Neural cell (in vitro differentiated cells): ENCODE results near the gene DOK6. TPM values are rescaled to one million over a fixed set of nuclear protein-coding genes. Genes with fewer than 3 reads are reported as not detected.

Experiments used
- H2AFZ ChIP-seq: fragments of 200-600, 300-800 bp; sonication (generic), shearing (Covaris generic); 2 replicates; pipeline ENCODE4 v1.6.0; 2014; ENCODE audit warnings: low read depth, mild to moderate bottlenecking, antibody characterized with exemption, low read length, moderate library complexity
- H3F3A ChIP-seq: fragments of 200-600 bp; shearing (Covaris generic); 2 replicates; pipeline ENCODE4 v1.6.1; 2016; ENCODE audit warnings: mild to moderate bottlenecking, moderate library complexity, mixed read lengths, antibody characterized with exemption, low read length; ENCODE audit not compliant: insufficient read depth, poor library complexity, severe bottlenecking
- H3K27ac ChIP-seq: fragments of 200-600, 300-800 bp; sonication (generic), shearing (Covaris generic); 2 replicates; pipeline ENCODE4 v1.5.1; 2014; ENCODE audit warnings: mild to moderate bottlenecking, low read length, moderate library complexity
- H3K27me3 ChIP-seq: fragments of 300-800, 200-600 bp; sonication (generic), shearing (Covaris generic); 2 replicates; pipeline ENCODE4 v1.6.0; 2014; ENCODE audit warnings: mild to moderate bottlenecking, low read depth, low read length, moderate library complexity; ENCODE audit not compliant: insufficient read depth
- H3K36me3 ChIP-seq: fragments of 300-800, 200-600 bp; sonication (generic), shearing (Covaris generic); 2 replicates; pipeline ENCODE4 v1.5.1; 2014; ENCODE audit warnings: mild to moderate bottlenecking, antibody characterized with exemption, low read length, moderate library complexity; ENCODE audit not compliant: insufficient read depth
- H3K4me2 ChIP-seq: fragments of 300-800, 200-600 bp; sonication (generic), shearing (Covaris generic); 2 replicates; pipeline ENCODE4 v1.6.0; 2014; ENCODE audit warnings: mild to moderate bottlenecking, low read length
- H3K4me3 ChIP-seq: fragments of 300-800, 200-600 bp; sonication (generic), shearing (Covaris generic); 2 replicates; pipeline ENCODE4 v1.5.1; 2014; ENCODE audit warnings: mild to moderate bottlenecking, low read length, moderate library complexity
- H3K79me2 ChIP-seq: fragments of 200-600 bp; shearing (Covaris generic); replicated peaks from 2 replicates; pipeline ENCODE4 v1.6.0; 2014; ENCODE audit warnings: mild to moderate bottlenecking, low read length, moderate library complexity; ENCODE audit not compliant: insufficient read depth
- H3K9ac ChIP-seq: fragments of 300-800, 200-600 bp; sonication (generic), shearing (Covaris generic); 2 replicates; pipeline ENCODE4 v1.6.1; 2016; ENCODE audit warnings: mild to moderate bottlenecking, low read length, mixed read lengths
- H3K9me2 ChIP-seq: fragments of 200-600 bp; shearing (Covaris generic); 2 replicates; pipeline ENCODE4 v1.6.1; 2016; ENCODE audit warnings: mild to moderate bottlenecking, low read length, mixed read lengths; ENCODE audit not compliant: insufficient read depth
- H3K9me3 ChIP-seq: fragments of 200-600, 300-800 bp; sonication (generic), shearing (Covaris generic); 2 replicates; pipeline ENCODE4 v1.6.1; 2016; ENCODE audit warnings: mild to moderate bottlenecking, mixed run types, low read length, moderate library complexity, mixed read lengths
- H4K20me1 ChIP-seq: fragments of 200-600 bp; shearing (Covaris generic); 2 replicates; pipeline ENCODE4 v1.6.1; 2016; ENCODE audit warnings: mild to moderate bottlenecking, mixed run types; ENCODE audit not compliant: insufficient read depth
- CTCF ChIP-seq: fragments of 450-650 bp; IDR thresholded peaks from 2 replicates; pipeline ENCODE4 v1.5.1; 2014; ENCODE audit warnings: antibody characterized with exemption, mild to moderate bottlenecking, moderate library complexity; ENCODE audit not compliant: poor library complexity, severe bottlenecking
- EP300 ChIP-seq: fragments of 450-650 bp; conservative IDR thresholded peaks from 2 replicates; pipeline ENCODE4 v1.6.1; 2014; ENCODE audit warnings: antibody characterized with exemption, mild to moderate bottlenecking, moderate library complexity; ENCODE audit not compliant: poor library complexity, severe bottlenecking
- EZH2 ChIP-seq: fragments of 200-600, 300-800 bp; shearing (Covaris generic), sonication (generic); IDR thresholded peaks from 2 replicates; pipeline ENCODE4 v1.6.1; 2014; ENCODE audit warnings: antibody characterized with exemption, low read length, borderline replicate concordance, mild to moderate bottlenecking; ENCODE audit not compliant: insufficient read depth, poor library complexity, severe bottlenecking
- MXI1 ChIP-seq: fragments of 450-650 bp; conservative IDR thresholded peaks from 2 replicates; pipeline ENCODE4 v1.6.1; 2014; ENCODE audit warnings: antibody characterized with exemption, mild to moderate bottlenecking; ENCODE audit not compliant: poor library complexity, severe bottlenecking
- POLR2AphosphoS5 ChIP-seq: IDR thresholded peaks from 2 replicates; pipeline ENCODE4 v1.6.1; 2012
- RAD21 ChIP-seq: fragments of 450-650 bp; conservative IDR thresholded peaks from 2 replicates; pipeline ENCODE4 v1.6.1; 2014; ENCODE audit warnings: antibody characterized with exemption, mild to moderate bottlenecking, moderate library complexity
- REST ChIP-seq: IDR thresholded peaks from 2 replicates; pipeline ENCODE4 v1.6.1; 2012; ENCODE audit warnings: borderline replicate concordance
- SMC3 ChIP-seq: fragments of 450-650 bp; conservative IDR thresholded peaks from 2 replicates; pipeline ENCODE4 v1.6.1; 2014; ENCODE audit warnings: antibody characterized with exemption, mild to moderate bottlenecking, moderate library complexity; ENCODE audit not compliant: poor library complexity
- TAF1 ChIP-seq: IDR thresholded peaks from 2 replicates; pipeline ENCODE4 v1.6.1; 2012; ENCODE audit warnings: low read depth
- polyA plus RNA-seq: library from polyadenylated mRNA; depleted of rRNA; stranded (reverse); fragments of >200 nt; gene quantifications from 2 replicates; pipeline ENCODE4 v1.2.3, GENCODE V29; 2014

Gene DOK6
- polyA plus RNA-seq, 1 donor from 2014 or later, result 9.7 TPM

GRCh38 chr18:69626171-69626570, 225.5 kb downstream of the DOK6 start:
- Histone ChIP-seq H3K79me2 (no peaks in the 10 kb centered on the region), H3K36me3 (no peaks in the 10 kb centered on the region), H3K27ac (no peak overlapping the region), H2AFZ (no peak overlapping the region), H4K20me1 (no peaks in the 10 kb centered on the region), H3K4me2 (no peak overlapping the region), H3K4me3 (no peak overlapping the region), H3K9me3 (no peaks in the 10 kb centered on the region), H3K9ac (no peak overlapping the region), H3K27me3 (no peaks in the 10 kb centered on the region), H3K9me2 (no peaks in the 10 kb centered on the region), H3F3A (no peaks in the 10 kb centered on the region)
- TF ChIP-seq SMC3, result no peak
- no peak for TF ChIP-seq EP300
- no peak for TF ChIP-seq REST
- no peak for TF ChIP-seq EZH2
- TF ChIP-seq MXI1, result no peak
- no peak for TF ChIP-seq RAD21
- no peak for TF ChIP-seq TAF1
- no peak for TF ChIP-seq CTCF
- no peak for TF ChIP-seq POLR2AphosphoS5

- Histone ChIP-seq H3K4me2 (no peak overlapping the region), H4K20me1 (no peaks in the 10 kb centered on the region), H3K9me3 (no peaks in the 10 kb centered on the region), H3K79me2 (no peaks in the 10 kb centered on the region), H3K36me3 (no peaks in the 10 kb centered on the region), H3K27ac (no peak overlapping the region), H2AFZ (no peak overlapping the region), H3K27me3 (no peaks in the 10 kb centered on the region), H3K9me2 (no peaks in the 10 kb centered on the region), H3F3A (no peaks in the 10 kb centered on the region), H3K9ac (no peak overlapping the region), H3K4me3 (no peak overlapping the region)
- TF ChIP-seq RAD21, result no peak
- TF ChIP-seq EP300, result no peak
- TF ChIP-seq CTCF, result no peak
- no peak for TF ChIP-seq MXI1
- no peak for TF ChIP-seq EZH2
Measured at GRCh38 chr18:69626643-69627242, 226.1 kb downstream of the DOK6 start.
